PFSK-1 (cell line): ENCODE data around the gene MZF1.

Source experiments
- FOXP2 ChIP-seq: optimal IDR thresholded peaks from 2 replicates; pipeline ENCODE3; 2011; ENCODE audit warnings: borderline replicate concordance, control low read depth, inconsistent platforms; ENCODE audit not compliant: insufficient read depth; ENCODE audit errors: extremely low read length, extremely low read depth
- POLR2AphosphoS5 ChIP-seq: IDR thresholded peaks from 2 replicates; pipeline ENCODE4 v1.6.1; 2012; ENCODE audit warnings: low read depth, mild to moderate bottlenecking, control low read depth, low read length, moderate library complexity
- SIN3A ChIP-seq: IDR thresholded peaks from 2 replicates; pipeline ENCODE4 v1.6.1; 2012; ENCODE audit warnings: mild to moderate bottlenecking, low read length, moderate library complexity, borderline replicate concordance; ENCODE audit not compliant: insufficient read depth
- TAF1 ChIP-seq: IDR thresholded peaks from 2 replicates; pipeline ENCODE4 v1.6.1; 2012; ENCODE audit warnings: low read length, control low read depth, borderline replicate concordance; ENCODE audit not compliant: insufficient read depth
- TF ChIP-seq, protein P1 (sequence below), 2 experiments: IDR thresholded peaks; 2 replicates each; pipeline versions ENCODE4 v1.6.1 to v1.8.0; 2011 to 2012; ENCODE audit warnings: low read depth in 2 of 2, low read length in 2 of 2, control low read depth in 1 of 2, inconsistent platforms in 1 of 2, mild to moderate bottlenecking in 1 of 2, moderate library complexity in 1 of 2; ENCODE audit not compliant: insufficient read depth in 1 of 2

Gene MZF1

DNA sequence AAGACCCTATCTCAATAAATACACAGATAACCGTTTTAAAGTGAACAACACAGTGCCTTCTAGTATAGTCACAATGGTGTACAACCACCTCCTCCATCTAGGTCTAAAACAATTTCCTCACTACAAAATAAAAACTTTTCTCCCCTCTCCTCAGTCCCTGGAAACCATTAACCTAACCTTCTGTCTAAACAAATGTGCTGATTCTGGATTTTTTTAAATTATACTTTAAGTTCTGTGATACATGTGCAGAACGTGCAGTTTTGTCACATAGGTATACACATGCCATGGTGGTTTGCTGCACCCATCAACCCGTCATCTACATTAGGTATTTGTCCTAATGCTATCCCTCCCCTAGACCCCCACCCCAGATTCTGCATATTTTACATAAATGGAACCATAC, 43.7 kb downstream of the MZF1 start:
- TF ChIP-seq SIN3A (no peak), FOXP2 (no peak), POLR2AphosphoS5 (no peak)

DNA sequence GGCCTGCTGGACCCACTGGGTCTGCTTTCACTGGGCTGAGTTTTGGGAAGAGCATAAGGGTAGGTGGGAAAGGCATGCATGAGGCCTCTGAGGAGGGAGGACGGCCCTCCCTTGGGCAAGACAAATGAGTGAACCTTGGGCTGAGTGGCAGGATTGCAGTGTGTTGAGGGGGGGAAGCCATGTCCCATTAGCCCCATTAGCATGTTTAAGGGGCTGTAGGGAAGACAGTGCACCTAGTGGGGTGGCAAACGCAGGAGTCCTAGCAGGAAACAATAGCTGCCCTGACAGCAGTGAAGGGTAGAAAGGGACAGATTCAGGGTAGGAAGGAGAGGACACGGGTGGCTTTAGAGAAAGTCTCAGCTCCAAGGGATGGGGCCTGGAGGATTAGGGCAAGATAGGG, 50.4 kb downstream of the MZF1 start:
- TF ChIP-seq TAF1 (no peak), POLR2AphosphoS5 (no peak), FOXP2 (no peak), SIN3A (no peak)
- TF ChIP-seq, protein P1, sequence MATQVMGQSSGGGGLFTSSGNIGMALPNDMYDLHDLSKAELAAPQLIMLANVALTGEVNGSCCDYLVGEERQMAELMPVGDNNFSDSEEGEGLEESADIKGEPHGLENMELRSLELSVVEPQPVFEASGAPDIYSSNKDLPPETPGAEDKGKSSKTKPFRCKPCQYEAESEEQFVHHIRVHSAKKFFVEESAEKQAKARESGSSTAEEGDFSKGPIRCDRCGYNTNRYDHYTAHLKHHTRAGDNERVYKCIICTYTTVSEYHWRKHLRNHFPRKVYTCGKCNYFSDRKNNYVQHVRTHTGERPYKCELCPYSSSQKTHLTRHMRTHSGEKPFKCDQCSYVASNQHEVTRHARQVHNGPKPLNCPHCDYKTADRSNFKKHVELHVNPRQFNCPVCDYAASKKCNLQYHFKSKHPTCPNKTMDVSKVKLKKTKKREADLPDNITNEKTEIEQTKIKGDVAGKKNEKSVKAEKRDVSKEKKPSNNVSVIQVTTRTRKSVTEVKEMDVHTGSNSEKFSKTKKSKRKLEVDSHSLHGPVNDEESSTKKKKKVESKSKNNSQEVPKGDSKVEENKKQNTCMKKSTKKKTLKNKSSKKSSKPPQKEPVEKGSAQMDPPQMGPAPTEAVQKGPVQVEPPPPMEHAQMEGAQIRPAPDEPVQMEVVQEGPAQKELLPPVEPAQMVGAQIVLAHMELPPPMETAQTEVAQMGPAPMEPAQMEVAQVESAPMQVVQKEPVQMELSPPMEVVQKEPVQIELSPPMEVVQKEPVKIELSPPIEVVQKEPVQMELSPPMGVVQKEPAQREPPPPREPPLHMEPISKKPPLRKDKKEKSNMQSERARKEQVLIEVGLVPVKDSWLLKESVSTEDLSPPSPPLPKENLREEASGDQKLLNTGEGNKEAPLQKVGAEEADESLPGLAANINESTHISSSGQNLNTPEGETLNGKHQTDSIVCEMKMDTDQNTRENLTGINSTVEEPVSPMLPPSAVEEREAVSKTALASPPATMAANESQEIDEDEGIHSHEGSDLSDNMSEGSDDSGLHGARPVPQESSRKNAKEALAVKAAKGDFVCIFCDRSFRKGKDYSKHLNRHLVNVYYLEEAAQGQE (IDR thresholded peaks at IDR 0.05; ENCODE audit: insufficient read depth in 1 of 2, low read depth in 2 of 2, low read length in 2 of 2): no peak

DNA sequence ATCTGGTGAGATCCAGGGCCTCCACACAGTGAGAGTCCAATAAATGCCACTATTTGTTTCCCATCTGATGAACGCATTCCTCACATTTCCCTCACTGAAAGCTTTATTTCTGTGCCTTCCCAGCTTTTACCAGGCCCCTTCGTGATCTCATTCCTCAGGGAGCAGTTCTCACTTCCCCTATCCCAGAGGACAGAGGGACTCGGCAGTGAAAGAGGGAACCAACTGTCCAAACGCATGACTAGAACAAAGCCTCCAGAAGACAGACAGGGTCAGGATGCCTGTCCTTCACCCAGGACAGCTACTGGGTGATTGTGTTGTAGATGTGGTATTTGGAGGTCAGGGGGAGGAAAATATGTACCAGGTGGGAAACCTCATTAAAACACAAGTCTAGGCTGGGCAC, 51.5 kb downstream of the MZF1 start:
- TF ChIP-seq SIN3A: no peak
- TF ChIP-seq TAF1: no peak
- TF ChIP-seq, protein P1 (IDR thresholded peaks at IDR 0.05; ENCODE audit: insufficient read depth in 1 of 2, low read depth in 2 of 2, low read length in 2 of 2): no peak
- TF ChIP-seq FOXP2: no peak

DNA sequence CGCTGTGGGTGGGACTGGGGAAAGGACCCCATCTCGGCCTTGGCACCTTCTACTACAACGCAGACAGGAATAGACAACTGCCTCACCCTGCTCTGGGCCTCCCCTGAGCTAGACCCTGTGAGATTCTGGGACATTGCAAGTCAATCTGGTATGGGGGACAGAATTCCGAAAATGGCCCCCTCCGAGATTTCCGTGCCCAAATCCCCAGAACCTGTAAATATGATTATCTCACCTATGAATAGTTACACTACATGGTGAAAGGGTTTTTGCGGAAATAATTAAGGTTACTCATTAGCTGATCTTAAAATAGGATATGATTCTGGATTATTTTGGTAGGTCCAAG, 52.9 kb downstream of the MZF1 start:
- TF ChIP-seq, protein P1 (IDR thresholded peaks at IDR 0.05; ENCODE audit: insufficient read depth in 1 of 2, low read depth in 2 of 2, low read length in 2 of 2): no peak
- TF ChIP-seq FOXP2 (no peak), SIN3A (no peak), TAF1 (no peak), POLR2AphosphoS5 (no peak)

DNA sequence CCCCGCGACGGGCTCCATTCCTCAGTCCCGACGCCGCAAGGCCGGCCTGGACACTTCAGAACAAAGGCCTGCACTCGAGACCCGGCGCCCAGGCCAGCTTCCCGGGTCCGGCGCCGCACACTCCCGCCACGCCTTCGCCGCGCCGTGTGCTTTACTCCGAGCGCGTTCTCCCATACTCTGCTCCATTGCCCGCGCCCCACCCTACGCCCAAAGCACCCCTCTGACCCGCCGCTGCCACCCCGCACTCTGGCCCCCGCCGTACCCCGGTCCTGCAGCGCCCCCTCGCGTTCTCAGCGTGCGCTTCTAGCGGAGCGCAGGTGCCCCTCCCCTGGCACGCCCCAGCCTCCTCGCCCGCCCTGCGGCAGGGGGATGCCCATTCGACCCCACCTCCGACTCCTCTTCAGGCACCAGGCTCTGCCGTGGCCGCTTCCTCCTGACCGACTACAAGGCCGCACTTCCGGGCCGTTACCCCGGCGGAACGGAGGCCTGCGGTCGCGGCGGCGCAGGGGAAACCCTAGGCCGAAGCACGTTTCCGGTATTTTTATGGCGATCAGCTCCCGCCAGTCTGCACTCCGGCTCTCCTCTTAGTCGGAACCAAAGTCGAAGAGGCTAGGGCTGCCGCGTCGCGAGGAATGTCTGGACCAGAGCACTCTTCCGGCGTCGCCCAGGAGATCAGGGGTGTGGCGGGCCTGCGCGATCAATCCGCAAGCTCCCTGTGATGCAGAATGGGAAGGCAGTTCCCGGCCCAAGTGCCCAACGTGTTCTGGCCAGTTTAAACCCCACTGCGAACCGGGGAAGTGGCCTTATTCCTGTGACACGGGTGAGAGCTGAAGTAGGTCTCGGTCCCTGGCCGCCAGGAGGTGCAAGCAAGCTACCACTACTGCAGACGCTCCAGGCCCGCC, 53.5 kb downstream of the MZF1 start, which contains the start of gene ZBTB45:
TSS of gene ZBTB45 (minus strand) at position 456 of the 902 bp plus-strand sequence. CDS start 2,137 bp downstream, outside the sequence.
- TF ChIP-seq, protein P1 (IDR thresholded peaks at IDR 0.05; ENCODE audit: insufficient read depth in 1 of 2, low read depth in 2 of 2, low read length in 2 of 2): peak in 1 of 2 experiments; percentile 46; a peak in 1 of 4 replicates
- TF ChIP-seq POLR2AphosphoS5 (peak; percentile 72; the same call in 1 of the 2 replicates), FOXP2 (peak; percentile 93), SIN3A (0 out of 2 replicates have a peak, but pooled peaks have one; percentile 86), TAF1 (peak; percentile 95; the same call in 1 of the 2 replicates)
